ENCODE data around the gene GLIS1.

The GLIS1 gene

GRCh38 chr1:53562291-53562980 is 176.5 kb downstream of the GLIS1 start:
- no peak overlapping the region for H3K4me3 ChIP-seq (ENCODE audit: low read depth, low read length)
- TF ChIP-seq CTCF (IDR thresholded peaks at IDR 0.05; ENCODE audit: low read depth, low read length), result no peak

- no peak overlapping the region for H3K4me3 ChIP-seq (ENCODE audit: low read depth, low read length)
- TF ChIP-seq CTCF (IDR thresholded peaks at IDR 0.05; ENCODE audit: low read depth, low read length), result no peak
Measured at GRCh38 chr1:53561503-53562105, 177.4 kb downstream of the GLIS1 start.

DNA sequence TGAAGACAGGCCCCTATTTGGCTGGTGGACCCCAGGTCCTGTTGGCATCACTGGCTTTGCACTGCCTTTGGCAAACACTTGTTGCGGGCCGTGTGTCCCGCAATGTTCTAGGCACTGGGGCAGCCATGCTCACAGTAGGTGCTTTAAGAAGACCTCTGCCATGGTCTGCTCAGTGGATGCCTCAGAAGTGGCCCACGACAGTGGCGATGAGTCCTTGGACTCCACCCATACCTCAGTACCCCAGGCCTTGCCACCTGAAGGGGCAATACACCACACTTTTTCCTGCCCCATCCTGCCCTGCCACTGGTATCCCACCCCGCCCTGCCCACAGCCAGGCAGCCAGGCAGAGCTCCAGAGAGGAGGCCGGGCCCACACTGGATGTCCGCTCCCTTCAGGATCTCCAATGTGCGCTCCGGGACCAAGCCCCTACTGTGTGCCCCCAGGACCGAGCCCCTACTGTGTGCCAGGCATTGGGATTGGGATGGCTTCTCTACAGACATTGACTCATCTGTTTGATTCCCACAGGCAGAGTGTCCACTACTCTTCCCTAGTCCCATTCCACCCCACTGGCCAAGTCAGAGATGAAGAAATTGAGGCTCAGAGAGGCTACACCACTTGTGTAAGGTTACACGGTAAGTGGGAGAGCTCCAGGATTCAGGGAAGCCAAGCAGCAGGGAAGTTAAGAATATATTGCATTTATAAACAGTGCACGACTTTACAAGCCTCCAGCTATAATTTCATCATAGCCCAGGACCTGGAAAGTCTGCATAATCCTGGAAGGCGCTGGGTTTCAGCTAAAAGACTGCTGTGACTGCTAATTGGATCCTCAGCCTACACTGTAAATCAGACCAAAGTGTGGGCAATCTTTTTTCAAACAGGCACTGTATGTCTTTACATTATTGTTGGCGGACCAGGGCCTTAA is 178.1 kb downstream of the GLIS1 start:
- H3K4me3 ChIP-seq (ENCODE audit: low read depth, low read length), result no peak overlapping the region
- no peak for TF ChIP-seq CTCF (IDR thresholded peaks at IDR 0.05; ENCODE audit: low read depth, low read length)

GRCh38 chr1:53559854-53560580 is 178.9 kb downstream of the GLIS1 start:
- H3K4me3 ChIP-seq (ENCODE audit: low read depth, low read length), result no peak overlapping the region
- no peak for TF ChIP-seq CTCF (IDR thresholded peaks at IDR 0.05; ENCODE audit: low read depth, low read length)

GRCh38 chr1:53559391-53559815 is 179.6 kb downstream of the GLIS1 start:
- no peak overlapping the region for H3K4me3 ChIP-seq (ENCODE audit: low read depth, low read length)
- TF ChIP-seq CTCF (IDR thresholded peaks at IDR 0.05; ENCODE audit: low read depth, low read length), result no peak

DNA sequence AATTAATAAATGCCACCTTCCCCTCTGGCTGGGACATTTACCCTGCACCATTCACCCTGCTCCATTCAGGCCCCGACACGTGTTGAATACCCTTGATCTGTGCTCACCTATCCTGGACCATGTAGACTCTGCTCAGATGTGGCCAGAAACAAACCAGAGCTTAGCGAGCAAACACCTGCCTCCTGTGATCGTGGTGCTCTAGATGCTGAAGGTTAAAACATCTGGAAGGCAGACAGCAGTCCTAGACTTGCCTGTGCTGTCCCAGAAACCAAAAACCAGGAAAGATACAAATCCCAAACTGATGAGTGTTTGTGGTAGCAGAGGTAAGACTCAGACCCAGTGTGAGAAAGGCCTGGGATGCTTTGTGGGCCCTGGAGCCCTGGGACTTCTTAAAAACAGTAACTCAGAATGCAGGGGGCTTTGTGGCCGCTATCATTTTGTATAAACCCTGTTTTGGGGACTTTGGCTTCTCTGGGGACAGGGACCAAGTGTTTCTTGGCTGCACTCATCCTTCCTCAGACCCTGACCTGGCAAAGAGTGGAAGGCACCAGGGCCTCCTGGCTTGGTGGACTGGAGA is 180.1 kb downstream of the GLIS1 start:
- TF ChIP-seq CTCF (IDR thresholded peaks at IDR 0.05; ENCODE audit: low read depth, low read length), result no peak
- H3K4me3 ChIP-seq (ENCODE audit: low read depth, low read length), result no peak overlapping the region

Data from WI38 (cell line).